ENCODE data around the gene FERMT1. TPM values are rescaled to one million over a fixed set of nuclear protein-coding genes. Genes with fewer than 3 reads are reported as not detected.

The FERMT1 gene
- total RNA-seq, 1 experiment from 2014 or later, result 1.3 TPM

DNA sequence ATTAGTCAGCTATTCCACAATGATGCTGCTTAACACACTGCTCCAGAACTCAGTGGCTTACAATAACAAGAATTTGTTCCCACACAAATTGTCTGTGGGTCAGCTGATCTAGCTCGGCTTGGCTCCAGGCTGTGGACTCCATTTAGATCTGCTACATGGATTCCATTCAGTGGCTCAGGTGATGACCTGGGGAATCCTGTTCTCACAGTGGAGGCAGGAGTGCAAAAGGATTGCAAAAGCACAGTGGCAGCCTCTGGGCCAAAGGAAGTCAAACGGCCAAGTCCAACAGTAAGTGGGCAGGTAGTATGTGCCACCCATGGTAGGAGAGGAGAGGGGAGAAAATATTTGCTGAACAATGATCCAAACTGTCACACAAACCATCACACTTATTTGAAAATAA lies 53.2 kb downstream of the FERMT1 start:
- H3K27me3 ChIP-seq (replicated peaks; ENCODE audit: insufficient read depth, low read depth, low read length, poor library complexity), result no peaks in the 10 kb centered on the region
- no peak for TF ChIP-seq EZH2 (IDR thresholded peaks at IDR 0.05; ENCODE audit: borderline replicate concordance, low read depth, low read length, poor library complexity, severe bottlenecking)
- TF ChIP-seq, protein P1, sequence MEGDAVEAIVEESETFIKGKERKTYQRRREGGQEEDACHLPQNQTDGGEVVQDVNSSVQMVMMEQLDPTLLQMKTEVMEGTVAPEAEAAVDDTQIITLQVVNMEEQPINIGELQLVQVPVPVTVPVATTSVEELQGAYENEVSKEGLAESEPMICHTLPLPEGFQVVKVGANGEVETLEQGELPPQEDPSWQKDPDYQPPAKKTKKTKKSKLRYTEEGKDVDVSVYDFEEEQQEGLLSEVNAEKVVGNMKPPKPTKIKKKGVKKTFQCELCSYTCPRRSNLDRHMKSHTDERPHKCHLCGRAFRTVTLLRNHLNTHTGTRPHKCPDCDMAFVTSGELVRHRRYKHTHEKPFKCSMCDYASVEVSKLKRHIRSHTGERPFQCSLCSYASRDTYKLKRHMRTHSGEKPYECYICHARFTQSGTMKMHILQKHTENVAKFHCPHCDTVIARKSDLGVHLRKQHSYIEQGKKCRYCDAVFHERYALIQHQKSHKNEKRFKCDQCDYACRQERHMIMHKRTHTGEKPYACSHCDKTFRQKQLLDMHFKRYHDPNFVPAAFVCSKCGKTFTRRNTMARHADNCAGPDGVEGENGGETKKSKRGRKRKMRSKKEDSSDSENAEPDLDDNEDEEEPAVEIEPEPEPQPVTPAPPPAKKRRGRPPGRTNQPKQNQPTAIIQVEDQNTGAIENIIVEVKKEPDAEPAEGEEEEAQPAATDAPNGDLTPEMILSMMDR (conservative IDR thresholded peaks at IDR 0.05; ENCODE audit: low read depth, low read length), result no peak
- no peaks in the 10 kb centered on the region for H3K36me3 ChIP-seq (ENCODE audit: insufficient read depth, low read length, poor library complexity, severe bottlenecking)
- intact Hi-C loops (cut with micrococcal nuclease; ENCODE audit: unreplicated experiment), result loop anchor here (10.0 kb wide), 1 partner anchor 275 kb away; no protein-coding TSS in a partner anchor
- H3K9me3 ChIP-seq (ENCODE audit: low read depth, low read length, poor library complexity, severe bottlenecking), result no peaks in the 10 kb centered on the region
- H3K4me1 ChIP-seq (ENCODE audit: insufficient read depth, low read length, poor library complexity, severe bottlenecking), result no peaks in the 10 kb centered on the region
- no TSS peak for BruUV-seq (replicated peaks)
- ChIA-PET CTCF (no interaction called here), POLR2A (ENCODE audit: low non-redundant PET) (no interaction called here)
- no peak overlapping the region for H3K4me3 ChIP-seq (ENCODE audit: low read depth, low read length, poor library complexity, severe bottlenecking)
- no peak for DNase-seq (ENCODE audit: low spot score)
- no peak overlapping the region for H3K27ac ChIP-seq (ENCODE audit: low read depth, low read length, poor library complexity, severe bottlenecking)

DNA sequence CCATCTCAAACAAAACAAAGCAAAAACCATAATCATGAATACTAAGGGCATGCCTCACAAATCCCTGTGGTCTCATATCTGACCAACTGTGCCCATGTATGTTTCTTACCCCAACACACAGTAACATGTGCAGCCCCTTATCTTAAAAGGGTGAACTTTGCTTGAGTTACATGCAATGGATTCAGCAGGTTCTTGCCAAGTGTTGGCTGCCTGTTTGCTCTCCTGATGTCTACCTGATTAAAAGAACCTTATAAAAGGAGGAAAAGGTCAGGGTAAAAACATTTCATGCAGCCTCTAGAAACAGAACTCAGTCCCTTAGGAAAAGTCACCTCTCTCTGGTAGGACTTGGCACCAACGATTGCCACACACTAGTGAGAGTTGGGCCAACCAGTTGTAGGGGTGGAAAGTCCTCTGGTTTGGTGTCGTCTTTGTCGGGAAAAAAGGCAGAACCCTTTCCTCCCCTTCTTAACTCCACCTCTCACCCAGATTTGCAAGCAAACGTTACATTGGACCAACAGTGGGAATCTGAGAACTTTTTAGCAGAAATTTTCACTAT lies 55.0 kb downstream of the FERMT1 start:
- DNase-seq (ENCODE audit: low spot score), result no peak
- Histone ChIP-seq H3K27ac (ENCODE audit: low read depth, low read length, poor library complexity, severe bottlenecking) (no peak overlapping the region), H3K36me3 (ENCODE audit: insufficient read depth, low read length, poor library complexity, severe bottlenecking) (no peaks in the 10 kb centered on the region), H3K4me3 (ENCODE audit: low read depth, low read length, poor library complexity, severe bottlenecking) (no peak overlapping the region), H3K9me3 (ENCODE audit: low read depth, low read length, poor library complexity, severe bottlenecking) (no peaks in the 10 kb centered on the region), H3K27me3 (replicated peaks; ENCODE audit: insufficient read depth, low read depth, low read length, poor library complexity) (no peaks in the 10 kb centered on the region), H3K4me1 (ENCODE audit: insufficient read depth, low read length, poor library complexity, severe bottlenecking) (no peaks in the 10 kb centered on the region)
- ChIA-PET CTCF (no interaction called here), POLR2A (ENCODE audit: low non-redundant PET) (no interaction called here)
- no TSS peak for BruUV-seq (replicated peaks)
- intact Hi-C loops (cut with micrococcal nuclease; ENCODE audit: unreplicated experiment), result no loop called here
- no peak for TF ChIP-seq EZH2 (IDR thresholded peaks at IDR 0.05; ENCODE audit: borderline replicate concordance, low read depth, low read length, poor library complexity, severe bottlenecking)
- TF ChIP-seq, protein P1 (conservative IDR thresholded peaks at IDR 0.05; ENCODE audit: low read depth, low read length), result no peak

DNA sequence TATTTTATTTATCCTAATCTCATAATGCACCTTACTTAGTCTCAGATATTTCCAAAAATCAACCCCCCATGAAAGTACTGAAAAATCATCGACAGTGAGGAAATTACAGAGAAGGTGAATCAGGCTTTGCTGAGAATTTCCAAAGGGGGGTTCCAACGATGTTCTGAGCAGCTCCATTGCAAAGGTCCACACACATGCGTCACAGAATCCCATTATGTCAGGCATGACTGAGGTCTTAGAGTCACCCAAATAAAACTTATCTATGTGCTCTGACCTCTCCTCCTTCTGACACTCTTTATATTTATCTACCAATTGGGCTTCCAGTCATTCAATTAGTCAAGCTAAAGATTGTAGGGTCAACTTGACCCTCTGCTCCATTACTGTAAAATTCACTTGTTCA lies 56.2 kb downstream of the FERMT1 start:
- Histone ChIP-seq H3K27me3 (replicated peaks; ENCODE audit: insufficient read depth, low read depth, low read length, poor library complexity) (no peaks in the 10 kb centered on the region), H3K4me1 (ENCODE audit: insufficient read depth, low read length, poor library complexity, severe bottlenecking) (no peaks in the 10 kb centered on the region), H3K27ac (ENCODE audit: low read depth, low read length, poor library complexity, severe bottlenecking) (no peak overlapping the region), H3K9me3 (ENCODE audit: low read depth, low read length, poor library complexity, severe bottlenecking) (no peaks in the 10 kb centered on the region), H3K4me3 (ENCODE audit: low read depth, low read length, poor library complexity, severe bottlenecking) (no peak overlapping the region), H3K36me3 (ENCODE audit: insufficient read depth, low read length, poor library complexity, severe bottlenecking) (no peaks in the 10 kb centered on the region)
- no peak for DNase-seq (ENCODE audit: low spot score)
- POLR2A ChIA-PET (ENCODE audit: low non-redundant PET), result no interaction called here
- no peak for TF ChIP-seq EZH2 (IDR thresholded peaks at IDR 0.05; ENCODE audit: borderline replicate concordance, low read depth, low read length, poor library complexity, severe bottlenecking)
- TF ChIP-seq, protein P1 (conservative IDR thresholded peaks at IDR 0.05; ENCODE audit: low read depth, low read length), result no peak
- CTCF ChIA-PET, result interaction anchor here (0.5 kb wide), 1 partner anchor 140 kb away, joined by 5 read pairs; no protein-coding TSS in a partner anchor
- BruUV-seq (replicated peaks), result no TSS peak
- intact Hi-C loops (cut with micrococcal nuclease; ENCODE audit: unreplicated experiment), result no loop called here

All from A673 (cell line).